ENCODE data around the gene CAVIN4.

- no peak for TF ChIP-seq CTCF (IDR thresholded peaks at IDR 0.05; ENCODE audit: poor library complexity)
- no peak for TF ChIP-seq EZH2 (IDR thresholded peaks at IDR 0.05; ENCODE audit: borderline replicate concordance)
Measured at GRCh38 chr9:100575765-100576386, 2.0 kb upstream of the CAVIN4 start.

Measured in hepatocyte (in vitro differentiated cells).